HepG2 (cell line): Measurements from ENCODE around the gene NFATC2. TPM values are rescaled to one million over a fixed set of nuclear protein-coding genes. Genes with fewer than 3 reads are reported as not detected.
A peak's percentile ranks its signal among the peaks of the same experiment; 100 is the strongest.

ENCODE experiments used
- CREB1 ChIP-seq, 2 experiments: fragments of 450-650 bp in 1 of 2; IDR thresholded peaks; 2 replicates each; pipeline ENCODE4 v1.6.1; 2016 to 2017; ENCODE audit warnings: control low read depth in 1 of 2, mild to moderate bottlenecking in 1 of 2, missing compliant biosample characterization in 1 of 2, missing genetic modification characterization in 1 of 2
- JUN ChIP-seq: sonication (generic); formaldehyde crosslinking; IDR thresholded peaks from 2 replicates; pipeline ENCODE4 v1.4.0; 2020; ENCODE audit warnings: mild to moderate bottlenecking, missing genetic modification reagents
- NCOA2 ChIP-seq: sonication (generic); formaldehyde crosslinking; IDR thresholded peaks from 2 replicates; pipeline ENCODE4 v1.8.0; 2022; ENCODE audit warnings: inconsistent platforms
- NR2F1 ChIP-seq, 2 experiments: fragments of 450-650 bp in 1 of 2; formaldehyde crosslinking in 1 of 2; IDR thresholded peaks; 2 replicates each; pipeline versions ENCODE4 v1.5.0 to v1.6.1; 2016 to 2020; ENCODE audit warnings: mild to moderate bottlenecking in 1 of 2, missing compliant biosample characterization in 1 of 2, missing genetic modification reagents in 1 of 2, moderate library complexity in 1 of 2
- NR2F6 ChIP-seq, 2 experiments: IDR thresholded peaks; 2 replicates each; pipeline ENCODE4 v1.6.1; 2016; ENCODE audit warnings: antibody characterized with exemption in 1 of 2, mild to moderate bottlenecking in 1 of 2
- PPARG ChIP-seq: conservative IDR thresholded peaks from 2 replicates; pipeline ENCODE4 v1.6.1; 2016; ENCODE audit warnings: missing biosample characterization, missing genetic modification reagents
- SALL1 ChIP-seq: sonication (generic); formaldehyde crosslinking; IDR thresholded peaks from 2 replicates; pipeline ENCODE4 v1.8.0; 2022; ENCODE audit warnings: mild to moderate bottlenecking, missing genetic modification reagents
- TEAD2 ChIP-seq: sonication (generic); formaldehyde crosslinking; IDR thresholded peaks from 2 replicates; pipeline ENCODE4 v1.9.0; 2021; ENCODE audit warnings: missing genetic modification reagents
- XRCC5 ChIP-seq: fragments of 200-400 bp; formaldehyde crosslinking; optimal IDR thresholded peaks from 2 replicates; pipeline ENCODE3; 2017; ENCODE audit warnings: mild to moderate bottlenecking, low read length
- ZNF235 ChIP-seq: sonication (generic); formaldehyde crosslinking; IDR thresholded peaks from 2 replicates; pipeline ENCODE4 v1.8.1; 2023; ENCODE audit warnings: mild to moderate bottlenecking, missing genetic modification reagents, borderline replicate concordance
- ZNF775 ChIP-seq: sonication (generic); formaldehyde crosslinking; IDR thresholded peaks from 2 replicates; pipeline ENCODE4 v1.4.0; 2020; ENCODE audit warnings: missing genetic modification reagents, mild to moderate bottlenecking, moderate library complexity, borderline replicate concordance
- polyA plus RNA-seq, 8 experiments: library from polyadenylated mRNA; depleted of rRNA in 3 of 8; stranded (reverse) in 7 of 8; unstranded in 1 of 8; fragments of >200 nt; fragmentation: Illumina TruSeq in 4 of 8; extraction: Trizol in 4 of 8; gene quantifications; 2 replicates each; pipeline versions ENCODE4 v1.2.1 to v1.2.3, GENCODE V29; 2011 to 2016; ENCODE audit warnings: low read depth in 4 of 8, missing spikeins in 1 of 8, mixed read lengths in 1 of 8; ENCODE audit not compliant: insufficient read depth in 1 of 8
- total RNA-seq, 5 experiments: library from RNA; depleted of rRNA; stranded (reverse); fragments of >200 nt; fragmentation: Illumina TruSeq; extraction: Trizol; gene quantifications; 2 replicates each; pipeline ENCODE4 v1.2.3, GENCODE V29; 2016; ENCODE audit warnings: low read depth in 1 of 5
- TF ChIP-seq, protein P1 (sequence below): sonication (generic); formaldehyde crosslinking; IDR thresholded peaks from 2 replicates; pipeline ENCODE4 v1.4.0; 2020; ENCODE audit warnings: missing genetic modification reagents, borderline replicate concordance
- TF ChIP-seq, protein P2 (sequence below): sonication (generic); formaldehyde crosslinking; IDR thresholded peaks from 2 replicates; pipeline ENCODE4 v1.5.1; 2020; ENCODE audit warnings: mild to moderate bottlenecking, missing genetic modification reagents, moderate library complexity
- TF ChIP-seq, protein P3 (sequence below): sonication (generic); formaldehyde crosslinking; IDR thresholded peaks from 2 replicates; pipeline ENCODE4 v1.4.0; 2020; ENCODE audit warnings: missing genetic modification reagents, borderline replicate concordance
- TF ChIP-seq, protein P4 (sequence below): IDR thresholded peaks from 2 replicates; pipeline ENCODE4 v1.6.1; 2018; ENCODE audit warnings: missing genetic modification reagents, mild to moderate bottlenecking, missing compliant biosample characterization

NFATC2 gene
- total and polyA plus RNA-seq, 2 of the 13 experiments (the other 11 are each of a cell fraction or from before 2014, with no cell fraction given): 1.9 to 3.3 TPM

DNA sequence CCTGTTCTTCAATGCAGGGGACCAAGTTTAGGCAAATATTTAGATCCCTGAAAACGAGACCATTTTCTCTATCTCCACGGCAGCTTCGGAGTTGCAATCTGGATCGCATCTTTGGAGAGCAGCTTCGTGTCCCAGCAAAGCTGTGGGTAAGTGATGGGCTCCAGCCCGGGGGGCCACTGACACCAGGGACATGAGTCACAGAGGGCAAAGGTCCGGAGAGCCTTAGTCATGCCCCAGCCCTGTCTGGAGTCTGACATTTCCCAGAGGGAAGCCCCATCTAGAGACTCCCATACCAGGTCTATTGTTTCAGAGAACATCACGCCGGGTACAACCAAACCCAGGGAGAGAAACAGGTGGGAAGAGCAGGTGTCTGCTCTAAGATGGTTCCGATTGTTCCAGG is 95.9 kb downstream of the NFATC2 start (continued):
- peak; percentile 60 for TF ChIP-seq PPARG (CRISPR knock-in tag)
- peak; percentile 71 for TF ChIP-seq SALL1 (CRISPR knock-in tag)
- TF ChIP-seq CREB1 (IDR thresholded peaks at IDR 0.05): no peak
- TF ChIP-seq CREB1 (CRISPR knock-in tag; IDR thresholded peaks at IDR 0.05): peak; percentile 61; the same call in 1 of the 2 replicates
- TF ChIP-seq XRCC5: peak; percentile 33
- TF ChIP-seq ZNF235: no peak
- TF ChIP-seq JUN (CRISPR knock-in tag): peak; percentile 89
- TF ChIP-seq, protein P1, sequence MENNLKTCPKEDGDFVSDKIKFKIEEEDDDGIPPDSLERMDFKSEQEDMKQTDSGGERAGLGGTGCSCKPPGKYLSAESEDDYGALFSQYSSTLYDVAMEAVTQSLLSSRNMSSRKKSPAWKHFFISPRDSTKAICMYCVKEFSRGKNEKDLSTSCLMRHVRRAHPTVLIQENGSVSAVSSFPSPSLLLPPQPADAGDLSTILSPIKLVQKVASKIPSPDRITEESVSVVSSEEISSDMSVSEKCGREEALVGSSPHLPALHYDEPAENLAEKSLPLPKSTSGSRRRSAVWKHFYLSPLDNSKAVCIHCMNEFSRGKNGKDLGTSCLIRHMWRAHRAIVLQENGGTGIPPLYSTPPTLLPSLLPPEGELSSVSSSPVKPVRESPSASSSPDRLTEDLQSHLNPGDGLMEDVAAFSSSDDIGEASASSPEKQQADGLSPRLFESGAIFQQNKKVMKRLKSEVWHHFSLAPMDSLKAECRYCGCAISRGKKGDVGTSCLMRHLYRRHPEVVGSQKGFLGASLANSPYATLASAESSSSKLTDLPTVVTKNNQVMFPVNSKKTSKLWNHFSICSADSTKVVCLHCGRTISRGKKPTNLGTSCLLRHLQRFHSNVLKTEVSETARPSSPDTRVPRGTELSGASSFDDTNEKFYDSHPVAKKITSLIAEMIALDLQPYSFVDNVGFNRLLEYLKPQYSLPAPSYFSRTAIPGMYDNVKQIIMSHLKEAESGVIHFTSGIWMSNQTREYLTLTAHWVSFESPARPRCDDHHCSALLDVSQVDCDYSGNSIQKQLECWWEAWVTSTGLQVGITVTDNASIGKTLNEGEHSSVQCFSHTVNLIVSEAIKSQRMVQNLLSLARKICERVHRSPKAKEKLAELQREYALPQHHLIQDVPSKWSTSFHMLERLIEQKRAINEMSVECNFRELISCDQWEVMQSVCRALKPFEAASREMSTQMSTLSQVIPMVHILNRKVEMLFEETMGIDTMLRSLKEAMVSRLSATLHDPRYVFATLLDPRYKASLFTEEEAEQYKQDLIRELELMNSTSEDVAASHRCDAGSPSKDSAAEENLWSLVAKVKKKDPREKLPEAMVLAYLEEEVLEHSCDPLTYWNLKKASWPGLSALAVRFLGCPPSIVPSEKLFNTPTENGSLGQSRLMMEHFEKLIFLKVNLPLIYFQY: peak; percentile 55; the same call in 1 of the 2 replicates
- TF ChIP-seq NR2F6 (IDR thresholded peaks at IDR 0.05): peak; percentile 70
- TF ChIP-seq NR2F6 (CRISPR knock-in tag; IDR thresholded peaks at IDR 0.05): peak; percentile 82
- TF ChIP-seq TEAD2 (CRISPR knock-in tag): no peak
- TF ChIP-seq, protein P2, sequence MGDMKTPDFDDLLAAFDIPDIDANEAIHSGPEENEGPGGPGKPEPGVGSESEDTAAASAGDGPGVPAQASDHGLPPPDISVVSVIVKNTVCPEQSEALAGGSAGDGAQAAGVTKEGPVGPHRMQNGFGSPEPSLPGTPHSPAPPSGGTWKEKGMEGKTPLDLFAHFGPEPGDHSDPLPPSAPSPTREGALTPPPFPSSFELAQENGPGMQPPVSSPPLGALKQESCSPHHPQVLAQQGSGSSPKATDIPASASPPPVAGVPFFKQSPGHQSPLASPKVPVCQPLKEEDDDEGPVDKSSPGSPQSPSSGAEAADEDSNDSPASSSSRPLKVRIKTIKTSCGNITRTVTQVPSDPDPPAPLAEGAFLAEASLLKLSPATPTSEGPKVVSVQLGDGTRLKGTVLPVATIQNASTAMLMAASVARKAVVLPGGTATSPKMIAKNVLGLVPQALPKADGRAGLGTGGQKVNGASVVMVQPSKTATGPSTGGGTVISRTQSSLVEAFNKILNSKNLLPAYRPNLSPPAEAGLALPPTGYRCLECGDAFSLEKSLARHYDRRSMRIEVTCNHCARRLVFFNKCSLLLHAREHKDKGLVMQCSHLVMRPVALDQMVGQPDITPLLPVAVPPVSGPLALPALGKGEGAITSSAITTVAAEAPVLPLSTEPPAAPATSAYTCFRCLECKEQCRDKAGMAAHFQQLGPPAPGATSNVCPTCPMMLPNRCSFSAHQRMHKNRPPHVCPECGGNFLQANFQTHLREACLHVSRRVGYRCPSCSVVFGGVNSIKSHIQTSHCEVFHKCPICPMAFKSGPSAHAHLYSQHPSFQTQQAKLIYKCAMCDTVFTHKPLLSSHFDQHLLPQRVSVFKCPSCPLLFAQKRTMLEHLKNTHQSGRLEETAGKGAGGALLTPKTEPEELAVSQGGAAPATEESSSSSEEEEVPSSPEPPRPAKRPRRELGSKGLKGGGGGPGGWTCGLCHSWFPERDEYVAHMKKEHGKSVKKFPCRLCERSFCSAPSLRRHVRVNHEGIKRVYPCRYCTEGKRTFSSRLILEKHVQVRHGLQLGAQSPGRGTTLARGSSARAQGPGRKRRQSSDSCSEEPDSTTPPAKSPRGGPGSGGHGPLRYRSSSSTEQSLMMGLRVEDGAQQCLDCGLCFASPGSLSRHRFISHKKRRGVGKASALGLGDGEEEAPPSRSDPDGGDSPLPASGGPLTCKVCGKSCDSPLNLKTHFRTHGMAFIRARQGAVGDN (CRISPR knock-in tag): peak; percentile 60
- 0 out of 2 replicates have a peak, but pooled peaks have one; percentile 17 for TF ChIP-seq NCOA2 (CRISPR knock-in tag)
- TF ChIP-seq, protein P3, sequence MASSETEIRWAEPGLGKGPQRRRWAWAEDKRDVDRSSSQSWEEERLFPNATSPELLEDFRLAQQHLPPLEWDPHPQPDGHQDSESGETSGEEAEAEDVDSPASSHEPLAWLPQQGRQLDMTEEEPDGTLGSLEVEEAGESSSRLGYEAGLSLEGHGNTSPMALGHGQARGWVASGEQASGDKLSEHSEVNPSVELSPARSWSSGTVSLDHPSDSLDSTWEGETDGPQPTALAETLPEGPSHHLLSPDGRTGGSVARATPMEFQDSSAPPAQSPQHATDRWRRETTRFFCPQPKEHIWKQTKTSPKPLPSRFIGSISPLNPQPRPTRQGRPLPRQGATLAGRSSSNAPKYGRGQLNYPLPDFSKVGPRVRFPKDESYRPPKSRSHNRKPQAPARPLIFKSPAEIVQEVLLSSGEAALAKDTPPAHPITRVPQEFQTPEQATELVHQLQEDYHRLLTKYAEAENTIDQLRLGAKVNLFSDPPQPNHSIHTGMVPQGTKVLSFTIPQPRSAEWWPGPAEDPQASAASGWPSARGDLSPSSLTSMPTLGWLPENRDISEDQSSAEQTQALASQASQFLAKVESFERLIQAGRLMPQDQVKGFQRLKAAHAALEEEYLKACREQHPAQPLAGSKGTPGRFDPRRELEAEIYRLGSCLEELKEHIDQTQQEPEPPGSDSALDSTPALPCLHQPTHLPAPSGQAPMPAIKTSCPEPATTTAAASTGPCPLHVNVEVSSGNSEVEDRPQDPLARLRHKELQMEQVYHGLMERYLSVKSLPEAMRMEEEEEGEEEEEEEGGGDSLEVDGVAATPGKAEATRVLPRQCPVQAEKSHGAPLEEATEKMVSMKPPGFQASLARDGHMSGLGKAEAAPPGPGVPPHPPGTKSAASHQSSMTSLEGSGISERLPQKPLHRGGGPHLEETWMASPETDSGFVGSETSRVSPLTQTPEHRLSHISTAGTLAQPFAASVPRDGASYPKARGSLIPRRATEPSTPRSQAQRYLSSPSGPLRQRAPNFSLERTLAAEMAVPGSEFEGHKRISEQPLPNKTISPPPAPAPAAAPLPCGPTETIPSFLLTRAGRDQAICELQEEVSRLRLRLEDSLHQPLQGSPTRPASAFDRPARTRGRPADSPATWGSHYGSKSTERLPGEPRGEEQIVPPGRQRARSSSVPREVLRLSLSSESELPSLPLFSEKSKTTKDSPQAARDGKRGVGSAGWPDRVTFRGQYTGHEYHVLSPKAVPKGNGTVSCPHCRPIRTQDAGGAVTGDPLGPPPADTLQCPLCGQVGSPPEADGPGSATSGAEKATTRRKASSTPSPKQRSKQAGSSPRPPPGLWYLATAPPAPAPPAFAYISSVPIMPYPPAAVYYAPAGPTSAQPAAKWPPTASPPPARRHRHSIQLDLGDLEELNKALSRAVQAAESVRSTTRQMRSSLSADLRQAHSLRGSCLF (CRISPR knock-in tag): no peak
- no peak for TF ChIP-seq ZNF775 (CRISPR knock-in tag)
- peak; percentile 85 to 91 for TF ChIP-seq NR2F1 (CRISPR knock-in tag; IDR thresholded peaks at IDR 0.05)
- TF ChIP-seq, protein P4, sequence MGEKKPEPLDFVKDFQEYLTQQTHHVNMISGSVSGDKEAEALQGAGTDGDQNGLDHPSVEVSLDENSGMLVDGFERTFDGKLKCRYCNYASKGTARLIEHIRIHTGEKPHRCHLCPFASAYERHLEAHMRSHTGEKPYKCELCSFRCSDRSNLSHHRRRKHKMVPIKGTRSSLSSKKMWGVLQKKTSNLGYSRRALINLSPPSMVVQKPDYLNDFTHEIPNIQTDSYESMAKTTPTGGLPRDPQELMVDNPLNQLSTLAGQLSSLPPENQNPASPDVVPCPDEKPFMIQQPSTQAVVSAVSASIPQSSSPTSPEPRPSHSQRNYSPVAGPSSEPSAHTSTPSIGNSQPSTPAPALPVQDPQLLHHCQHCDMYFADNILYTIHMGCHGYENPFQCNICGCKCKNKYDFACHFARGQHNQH: 0 out of 2 replicates have a peak, but pooled peaks have one; percentile 26
